Measurements from ENCODE around the gene GNAL.

The GNAL gene

DNA sequence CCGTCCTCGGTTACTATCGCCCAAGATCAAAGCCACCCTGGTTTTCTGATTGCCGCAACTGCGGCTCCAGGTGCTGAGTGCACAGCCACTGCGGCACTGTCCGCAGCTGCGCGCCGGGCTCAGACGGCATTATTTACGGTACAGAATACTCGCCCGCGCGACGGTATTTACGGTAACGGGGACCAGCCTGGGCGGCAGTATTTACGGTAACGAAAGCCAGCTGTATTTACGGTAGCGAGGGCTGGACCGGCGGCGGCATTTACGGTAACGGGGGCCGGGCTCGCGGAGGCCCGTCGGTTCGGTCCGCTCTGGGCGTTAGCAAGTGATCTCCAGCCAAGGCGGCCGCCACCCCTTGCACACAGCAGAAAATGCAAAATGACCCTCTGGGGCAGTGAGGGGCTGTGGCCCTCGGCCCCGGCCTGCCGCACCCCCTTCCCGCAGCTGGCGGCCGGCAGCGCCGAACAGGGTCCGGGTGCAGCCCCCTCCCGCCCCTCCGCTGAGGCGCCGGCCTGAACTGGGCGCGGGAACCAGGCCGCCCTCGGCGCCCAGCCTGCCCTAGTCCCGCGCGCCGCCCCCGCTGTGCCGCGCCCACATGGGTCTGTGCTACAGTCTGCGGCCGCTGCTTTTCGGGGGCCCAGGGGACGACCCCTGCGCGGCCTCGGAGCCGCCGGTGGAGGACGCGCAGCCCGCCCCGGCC is at the start of gene GNAL (continued):
- TF ChIP-seq, protein P1, sequence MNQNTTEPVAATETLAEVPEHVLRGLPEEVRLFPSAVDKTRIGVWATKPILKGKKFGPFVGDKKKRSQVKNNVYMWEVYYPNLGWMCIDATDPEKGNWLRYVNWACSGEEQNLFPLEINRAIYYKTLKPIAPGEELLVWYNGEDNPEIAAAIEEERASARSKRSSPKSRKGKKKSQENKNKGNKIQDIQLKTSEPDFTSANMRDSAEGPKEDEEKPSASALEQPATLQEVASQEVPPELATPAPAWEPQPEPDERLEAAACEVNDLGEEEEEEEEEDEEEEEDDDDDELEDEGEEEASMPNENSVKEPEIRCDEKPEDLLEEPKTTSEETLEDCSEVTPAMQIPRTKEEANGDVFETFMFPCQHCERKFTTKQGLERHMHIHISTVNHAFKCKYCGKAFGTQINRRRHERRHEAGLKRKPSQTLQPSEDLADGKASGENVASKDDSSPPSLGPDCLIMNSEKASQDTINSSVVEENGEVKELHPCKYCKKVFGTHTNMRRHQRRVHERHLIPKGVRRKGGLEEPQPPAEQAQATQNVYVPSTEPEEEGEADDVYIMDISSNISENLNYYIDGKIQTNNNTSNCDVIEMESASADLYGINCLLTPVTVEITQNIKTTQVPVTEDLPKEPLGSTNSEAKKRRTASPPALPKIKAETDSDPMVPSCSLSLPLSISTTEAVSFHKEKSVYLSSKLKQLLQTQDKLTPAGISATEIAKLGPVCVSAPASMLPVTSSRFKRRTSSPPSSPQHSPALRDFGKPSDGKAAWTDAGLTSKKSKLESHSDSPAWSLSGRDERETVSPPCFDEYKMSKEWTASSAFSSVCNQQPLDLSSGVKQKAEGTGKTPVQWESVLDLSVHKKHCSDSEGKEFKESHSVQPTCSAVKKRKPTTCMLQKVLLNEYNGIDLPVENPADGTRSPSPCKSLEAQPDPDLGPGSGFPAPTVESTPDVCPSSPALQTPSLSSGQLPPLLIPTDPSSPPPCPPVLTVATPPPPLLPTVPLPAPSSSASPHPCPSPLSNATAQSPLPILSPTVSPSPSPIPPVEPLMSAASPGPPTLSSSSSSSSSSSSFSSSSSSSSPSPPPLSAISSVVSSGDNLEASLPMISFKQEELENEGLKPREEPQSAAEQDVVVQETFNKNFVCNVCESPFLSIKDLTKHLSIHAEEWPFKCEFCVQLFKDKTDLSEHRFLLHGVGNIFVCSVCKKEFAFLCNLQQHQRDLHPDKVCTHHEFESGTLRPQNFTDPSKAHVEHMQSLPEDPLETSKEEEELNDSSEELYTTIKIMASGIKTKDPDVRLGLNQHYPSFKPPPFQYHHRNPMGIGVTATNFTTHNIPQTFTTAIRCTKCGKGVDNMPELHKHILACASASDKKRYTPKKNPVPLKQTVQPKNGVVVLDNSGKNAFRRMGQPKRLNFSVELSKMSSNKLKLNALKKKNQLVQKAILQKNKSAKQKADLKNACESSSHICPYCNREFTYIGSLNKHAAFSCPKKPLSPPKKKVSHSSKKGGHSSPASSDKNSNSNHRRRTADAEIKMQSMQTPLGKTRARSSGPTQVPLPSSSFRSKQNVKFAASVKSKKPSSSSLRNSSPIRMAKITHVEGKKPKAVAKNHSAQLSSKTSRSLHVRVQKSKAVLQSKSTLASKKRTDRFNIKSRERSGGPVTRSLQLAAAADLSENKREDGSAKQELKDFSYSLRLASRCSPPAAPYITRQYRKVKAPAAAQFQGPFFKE (tag by site-specific recombination; IDR thresholded peaks at IDR 0.05; ENCODE audit: borderline replicate concordance) = peak; percentile 86; the same call in 1 of the 2 replicates
- TF ChIP-seq ZNF211 (tag by site-specific recombination; IDR thresholded peaks at IDR 0.05; ENCODE audit: low read depth) (no peak), ZNF239 (tag by site-specific recombination; IDR thresholded peaks at IDR 0.05) (0 out of 2 replicates have a peak, but pooled peaks have one; percentile 79), ZSCAN30 (tag by site-specific recombination; IDR thresholded peaks at IDR 0.05) (peak; percentile 98), ZNF514 (tag by site-specific recombination; IDR thresholded peaks at IDR 0.05) (no peak), ZNF16 (tag by site-specific recombination; IDR thresholded peaks at IDR 0.05; ENCODE audit: low read depth) (no peak), ZNF776 (tag by site-specific recombination; IDR thresholded peaks at IDR 0.05; ENCODE audit: borderline replicate concordance) (no peak), ZNF600 (tag by site-specific recombination; IDR thresholded peaks at IDR 0.05) (peak; percentile 41; the same call in 1 of the 2 replicates), ZNF621 (tag by site-specific recombination; IDR thresholded peaks at IDR 0.05) (no peak), ZNF335 (tag by site-specific recombination; conservative IDR thresholded peaks at IDR 0.05) (peak; percentile 77; the same call in 1 of the 2 replicates), ZFP3 (tag by site-specific recombination; IDR thresholded peaks at IDR 0.05; ENCODE audit: low read depth) (no peak), ZFP41 (tag by site-specific recombination; IDR thresholded peaks at IDR 0.05; ENCODE audit: borderline replicate concordance) (0 out of 2 replicates have a peak, but pooled peaks have one; percentile 29), MYNN (tag by site-specific recombination; IDR thresholded peaks at IDR 0.05; ENCODE audit: borderline replicate concordance) (peak; percentile 12; the same call in 1 of the 2 replicates), ZNF76 (tag by site-specific recombination; IDR thresholded peaks at IDR 0.05; ENCODE audit: borderline replicate concordance, low read depth) (peak; percentile 69), ZNF561 (tag by site-specific recombination; IDR thresholded peaks at IDR 0.05; ENCODE audit: borderline replicate concordance) (peak; percentile 58; the same call in 1 of the 2 replicates), EGR2 (tag by site-specific recombination; IDR thresholded peaks at IDR 0.05; ENCODE audit: low read depth) (peak; percentile 15; the same call in 1 of the 2 replicates), SALL2 (tag by site-specific recombination; IDR thresholded peaks at IDR 0.05; ENCODE audit: borderline replicate concordance) (no peak), PRDM1 (tag by site-specific recombination; IDR thresholded peaks at IDR 0.05) (peak; percentile 26; the same call in 1 of the 2 replicates), ZNF37A (tag by site-specific recombination; IDR thresholded peaks at IDR 0.05) (no peak), SP2 (tag by site-specific recombination; IDR thresholded peaks at IDR 0.05) (peak; percentile 30), ZNF701 (tag by site-specific recombination; IDR thresholded peaks at IDR 0.05) (no peak), ZNF350 (tag by site-specific recombination; IDR thresholded peaks at IDR 0.05) (no peak)
- TF ChIP-seq, protein P2, sequence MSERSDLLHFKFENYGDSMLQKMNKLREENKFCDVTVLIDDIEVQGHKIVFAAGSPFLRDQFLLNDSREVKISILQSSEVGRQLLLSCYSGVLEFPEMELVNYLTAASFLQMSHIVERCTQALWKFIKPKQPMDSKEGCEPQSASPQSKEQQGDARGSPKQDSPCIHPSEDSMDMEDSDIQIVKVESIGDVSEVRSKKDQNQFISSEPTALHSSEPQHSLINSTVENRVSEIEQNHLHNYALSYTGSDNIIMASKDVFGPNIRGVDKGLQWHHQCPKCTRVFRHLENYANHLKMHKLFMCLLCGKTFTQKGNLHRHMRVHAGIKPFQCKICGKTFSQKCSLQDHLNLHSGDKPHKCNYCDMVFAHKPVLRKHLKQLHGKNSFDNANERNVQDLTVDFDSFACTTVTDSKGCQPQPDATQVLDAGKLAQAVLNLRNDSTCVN (tag by site-specific recombination; optimal IDR thresholded peaks at IDR 0.05) = peak; percentile 68
- TF ChIP-seq, protein P3, sequence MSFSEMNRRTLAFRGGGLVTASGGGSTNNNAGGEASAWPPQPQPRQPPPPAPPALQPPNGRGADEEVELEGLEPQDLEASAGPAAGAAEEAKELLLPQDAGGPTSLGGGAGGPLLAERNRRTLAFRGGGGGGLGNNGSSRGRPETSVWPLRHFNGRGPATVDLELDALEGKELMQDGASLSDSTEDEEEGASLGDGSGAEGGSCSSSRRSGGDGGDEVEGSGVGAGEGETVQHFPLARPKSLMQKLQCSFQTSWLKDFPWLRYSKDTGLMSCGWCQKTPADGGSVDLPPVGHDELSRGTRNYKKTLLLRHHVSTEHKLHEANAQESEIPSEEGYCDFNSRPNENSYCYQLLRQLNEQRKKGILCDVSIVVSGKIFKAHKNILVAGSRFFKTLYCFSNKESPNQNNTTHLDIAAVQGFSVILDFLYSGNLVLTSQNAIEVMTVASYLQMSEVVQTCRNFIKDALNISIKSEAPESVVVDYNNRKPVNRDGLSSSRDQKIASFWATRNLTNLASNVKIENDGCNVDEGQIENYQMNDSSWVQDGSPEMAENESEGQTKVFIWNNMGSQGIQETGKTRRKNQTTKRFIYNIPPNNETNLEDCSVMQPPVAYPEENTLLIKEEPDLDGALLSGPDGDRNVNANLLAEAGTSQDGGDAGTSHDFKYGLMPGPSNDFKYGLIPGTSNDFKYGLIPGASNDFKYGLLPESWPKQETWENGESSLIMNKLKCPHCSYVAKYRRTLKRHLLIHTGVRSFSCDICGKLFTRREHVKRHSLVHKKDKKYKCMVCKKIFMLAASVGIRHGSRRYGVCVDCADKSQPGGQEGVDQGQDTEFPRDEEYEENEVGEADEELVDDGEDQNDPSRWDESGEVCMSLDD (tag by site-specific recombination; IDR thresholded peaks at IDR 0.05) = peak; percentile 93
- TF ChIP-seq, protein P4, sequence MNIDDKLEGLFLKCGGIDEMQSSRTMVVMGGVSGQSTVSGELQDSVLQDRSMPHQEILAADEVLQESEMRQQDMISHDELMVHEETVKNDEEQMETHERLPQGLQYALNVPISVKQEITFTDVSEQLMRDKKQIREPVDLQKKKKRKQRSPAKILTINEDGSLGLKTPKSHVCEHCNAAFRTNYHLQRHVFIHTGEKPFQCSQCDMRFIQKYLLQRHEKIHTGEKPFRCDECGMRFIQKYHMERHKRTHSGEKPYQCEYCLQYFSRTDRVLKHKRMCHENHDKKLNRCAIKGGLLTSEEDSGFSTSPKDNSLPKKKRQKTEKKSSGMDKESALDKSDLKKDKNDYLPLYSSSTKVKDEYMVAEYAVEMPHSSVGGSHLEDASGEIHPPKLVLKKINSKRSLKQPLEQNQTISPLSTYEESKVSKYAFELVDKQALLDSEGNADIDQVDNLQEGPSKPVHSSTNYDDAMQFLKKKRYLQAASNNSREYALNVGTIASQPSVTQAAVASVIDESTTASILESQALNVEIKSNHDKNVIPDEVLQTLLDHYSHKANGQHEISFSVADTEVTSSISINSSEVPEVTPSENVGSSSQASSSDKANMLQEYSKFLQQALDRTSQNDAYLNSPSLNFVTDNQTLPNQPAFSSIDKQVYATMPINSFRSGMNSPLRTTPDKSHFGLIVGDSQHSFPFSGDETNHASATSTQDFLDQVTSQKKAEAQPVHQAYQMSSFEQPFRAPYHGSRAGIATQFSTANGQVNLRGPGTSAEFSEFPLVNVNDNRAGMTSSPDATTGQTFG (tag by site-specific recombination; IDR thresholded peaks at IDR 0.05; ENCODE audit: borderline replicate concordance) = no peak
- TF ChIP-seq, protein P5, sequence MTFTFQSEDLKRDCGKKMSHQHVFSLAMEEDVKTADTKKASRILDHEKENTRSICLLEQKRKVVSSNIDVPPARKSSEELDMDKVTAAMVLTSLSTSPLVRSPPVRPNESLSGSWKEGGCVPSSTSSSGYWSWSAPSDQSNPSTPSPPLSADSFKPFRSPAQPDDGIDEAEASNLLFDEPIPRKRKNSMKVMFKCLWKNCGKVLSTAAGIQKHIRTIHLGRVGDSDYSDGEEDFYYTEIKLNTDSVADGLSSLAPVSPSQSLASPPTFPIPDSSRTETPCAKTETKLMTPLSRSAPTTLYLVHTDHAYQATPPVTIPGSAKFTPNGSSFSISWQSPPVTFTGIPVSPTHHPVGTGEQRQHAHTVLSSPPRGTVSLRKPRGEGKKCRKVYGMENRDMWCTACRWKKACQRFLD (tag by site-specific recombination; IDR thresholded peaks at IDR 0.05) = no peak

Data from HEK293 (cell line).